ENCODE data around the gene NUDT4. TPM values are rescaled to one million over a fixed set of nuclear protein-coding genes. Genes with fewer than 3 reads are reported as not detected.
"Not testable (repeated sequence)": the region's sequence is repeated elsewhere in the genome, so short reads cannot be mapped to it uniquely, and the experiment has no call there.

Gene NUDT4
- total RNA-seq, 1 donor from 2014 or later = 77.5 TPM

DNA sequence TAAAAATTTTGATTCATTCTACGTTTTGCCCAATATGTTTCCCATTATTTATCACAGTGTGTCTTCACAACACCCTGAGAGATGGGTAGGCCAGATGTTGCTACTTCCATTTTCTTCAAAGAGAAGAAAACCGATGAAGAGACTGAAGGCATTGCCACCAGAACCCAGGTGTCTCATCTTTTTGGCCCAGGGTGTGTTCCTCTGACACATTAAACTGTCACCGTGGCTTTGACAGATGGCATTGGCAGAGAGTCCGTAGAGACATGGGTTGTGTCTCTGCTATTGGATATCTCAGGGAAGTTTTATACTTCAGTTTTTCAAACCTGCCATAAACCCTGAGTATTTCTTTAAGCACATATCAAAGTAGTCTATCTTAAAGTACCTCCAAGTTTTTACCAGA is 11.3 kb upstream of the NUDT4 start:
- no peak for DNase-seq (ENCODE audit: low read depth in 2 of 2)

DNA sequence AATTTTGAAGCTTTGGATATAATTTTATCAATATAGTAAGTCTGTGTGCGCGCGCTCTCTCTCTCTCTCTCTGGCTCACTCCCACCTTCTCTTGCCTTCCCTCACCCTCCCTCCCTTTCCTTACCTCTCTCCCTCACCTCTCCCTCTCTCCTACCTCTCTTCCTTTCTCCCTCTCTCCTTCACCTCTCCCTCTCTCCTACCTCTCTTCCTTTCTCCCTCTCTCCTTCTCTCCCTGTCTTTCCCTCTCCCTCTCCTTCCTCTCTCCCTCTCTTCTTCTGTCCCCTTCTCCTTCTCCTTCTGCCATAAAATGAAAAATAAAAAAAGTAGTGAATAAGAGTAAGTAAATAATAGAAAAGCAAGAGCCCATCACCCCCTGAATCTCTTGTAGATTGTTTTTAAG is 9.0 kb upstream of the NUDT4 start:
- DNase-seq (ENCODE audit: low read depth in 2 of 2) = no peak

DNA sequence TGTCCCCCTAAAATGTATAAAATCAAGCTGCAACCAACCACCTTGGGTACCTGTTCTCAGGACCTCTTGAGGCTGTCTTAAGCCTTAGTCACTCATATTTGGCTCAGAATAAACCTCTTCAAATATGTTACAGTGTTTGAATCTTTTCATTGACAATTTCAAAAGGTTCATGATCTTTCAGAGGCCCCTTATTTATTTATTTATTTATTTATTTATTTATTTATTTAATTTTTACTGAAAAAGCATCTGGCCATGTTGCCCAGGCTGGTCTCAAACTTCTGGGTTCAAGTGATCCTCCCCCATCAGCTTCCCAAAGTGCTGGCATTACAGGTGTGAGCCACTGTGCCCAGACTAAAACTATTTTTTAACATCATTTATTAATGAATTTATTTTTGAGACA is 8.2 kb upstream of the NUDT4 start:
- DNase-seq (ENCODE audit: low read depth in 2 of 2) = no peak

DNA sequence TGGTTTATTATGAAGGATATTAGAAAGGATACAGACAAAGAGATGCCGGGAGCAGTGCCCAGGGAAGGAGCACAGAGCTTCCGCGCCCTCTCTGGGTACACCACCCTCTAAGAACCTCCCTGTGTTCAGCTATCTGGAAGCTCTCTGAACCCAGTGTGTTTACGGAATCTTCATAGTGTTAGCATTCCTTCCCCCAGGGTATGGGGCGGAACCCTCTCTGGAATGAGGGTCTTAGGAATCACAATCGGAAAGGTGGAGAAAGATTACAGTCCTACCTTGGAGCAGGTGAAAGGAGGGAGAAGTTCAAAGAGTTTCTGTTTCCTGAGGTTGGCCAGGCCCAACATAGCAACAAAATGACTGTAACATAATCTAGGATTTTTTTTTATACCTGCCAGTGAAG is 6.8 kb upstream of the NUDT4 start:
- DNase-seq (ENCODE audit: low read depth in 2 of 2) = no peak

DNA sequence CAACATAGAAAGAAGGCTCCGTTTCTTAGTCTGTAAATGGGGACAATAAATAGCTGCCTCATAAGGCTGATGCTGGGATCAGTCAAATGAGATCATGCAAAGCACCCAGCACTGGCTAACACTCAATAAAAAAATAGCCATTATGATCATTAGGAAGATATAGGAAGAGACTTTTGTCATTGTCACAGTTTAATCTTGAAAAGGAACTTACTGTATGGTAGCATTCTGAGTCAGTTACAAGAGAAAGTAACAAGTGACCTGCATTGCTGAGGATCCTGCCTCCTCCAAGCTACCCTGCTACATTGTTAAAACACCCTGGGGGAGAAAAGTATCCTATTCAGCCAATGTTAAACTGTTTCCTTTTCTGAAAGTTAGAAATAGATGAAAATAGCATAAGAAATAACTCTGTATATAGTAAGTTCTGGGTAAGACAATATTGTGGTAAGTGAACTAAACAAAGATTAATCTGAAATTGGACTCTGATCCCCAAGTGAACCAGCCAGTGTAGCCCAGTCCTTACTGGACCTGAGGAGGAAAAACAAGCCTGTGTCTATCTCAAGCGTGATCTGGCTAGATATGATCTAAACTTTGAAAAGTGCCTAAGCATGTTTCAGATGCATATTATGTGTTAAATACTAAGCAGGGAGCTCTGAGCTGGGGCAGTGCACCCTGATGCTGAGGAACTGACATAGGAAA is 3.6 kb upstream of the NUDT4 start:
- DNase-seq (ENCODE audit: low read depth in 2 of 2) = no peak

DNA sequence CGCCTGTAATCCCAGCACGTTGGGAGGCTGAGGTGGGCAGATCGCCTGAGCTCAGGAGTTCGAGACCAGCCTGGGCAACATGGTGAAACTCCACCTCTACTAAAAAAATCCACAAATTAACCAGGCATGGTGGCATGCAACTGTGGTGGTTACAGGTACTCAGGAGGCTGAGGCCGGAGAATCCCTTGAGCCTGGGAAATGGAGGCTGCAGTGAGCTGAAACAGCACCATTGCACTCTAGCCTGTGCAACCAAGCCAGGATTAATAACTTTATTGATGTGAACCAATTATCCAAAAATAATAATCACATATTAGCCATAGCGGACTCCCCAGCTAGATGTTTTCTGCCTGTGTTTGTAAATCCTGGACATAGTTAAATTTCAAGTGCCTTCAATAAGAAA is 1.8 kb upstream of the NUDT4 start:
- DNase-seq (ENCODE audit: low read depth in 2 of 2) = no peak

DNA sequence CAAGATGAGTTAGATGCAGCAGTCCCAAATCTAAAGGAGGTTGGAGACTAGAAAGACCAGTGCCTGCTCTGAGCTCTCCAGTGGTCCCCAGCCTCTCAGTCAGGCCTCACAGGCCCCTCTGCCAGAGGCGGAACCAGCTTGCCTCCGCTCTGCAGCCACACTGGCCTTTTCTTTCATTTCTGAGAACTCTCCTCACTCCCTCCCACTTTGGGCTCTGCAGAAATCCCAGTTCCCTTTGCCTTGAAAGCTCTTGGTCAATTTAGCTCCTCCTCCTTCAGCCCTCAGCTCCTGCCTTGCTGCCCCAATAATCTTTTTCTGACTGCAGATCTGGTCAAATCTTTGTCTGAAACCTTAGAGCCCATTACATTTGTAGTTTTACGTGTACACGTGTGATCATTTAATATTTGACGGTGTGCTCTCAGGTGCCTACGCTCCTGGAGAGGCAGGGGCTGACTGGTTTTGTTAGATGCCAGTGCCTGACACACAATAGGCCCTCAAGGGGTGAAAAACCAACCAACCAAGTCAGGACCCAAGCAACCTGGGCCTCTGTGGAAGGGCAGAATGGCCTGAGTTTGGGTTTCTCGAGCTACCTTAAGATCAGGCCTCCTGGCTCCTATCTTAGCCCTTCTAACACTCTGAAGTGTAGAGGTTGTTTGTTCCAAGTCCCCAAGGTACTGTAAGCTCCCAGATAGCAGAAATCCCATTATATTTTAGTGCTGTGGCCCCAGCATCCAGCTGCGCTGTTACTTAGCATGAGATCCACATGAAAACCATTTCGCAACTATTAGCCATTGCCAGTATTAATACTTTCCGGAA is 1.1 kb upstream of the NUDT4 start:
- peak; percentile 33 to 50 for DNase-seq (ENCODE audit: low read depth in 2 of 2)

DNA sequence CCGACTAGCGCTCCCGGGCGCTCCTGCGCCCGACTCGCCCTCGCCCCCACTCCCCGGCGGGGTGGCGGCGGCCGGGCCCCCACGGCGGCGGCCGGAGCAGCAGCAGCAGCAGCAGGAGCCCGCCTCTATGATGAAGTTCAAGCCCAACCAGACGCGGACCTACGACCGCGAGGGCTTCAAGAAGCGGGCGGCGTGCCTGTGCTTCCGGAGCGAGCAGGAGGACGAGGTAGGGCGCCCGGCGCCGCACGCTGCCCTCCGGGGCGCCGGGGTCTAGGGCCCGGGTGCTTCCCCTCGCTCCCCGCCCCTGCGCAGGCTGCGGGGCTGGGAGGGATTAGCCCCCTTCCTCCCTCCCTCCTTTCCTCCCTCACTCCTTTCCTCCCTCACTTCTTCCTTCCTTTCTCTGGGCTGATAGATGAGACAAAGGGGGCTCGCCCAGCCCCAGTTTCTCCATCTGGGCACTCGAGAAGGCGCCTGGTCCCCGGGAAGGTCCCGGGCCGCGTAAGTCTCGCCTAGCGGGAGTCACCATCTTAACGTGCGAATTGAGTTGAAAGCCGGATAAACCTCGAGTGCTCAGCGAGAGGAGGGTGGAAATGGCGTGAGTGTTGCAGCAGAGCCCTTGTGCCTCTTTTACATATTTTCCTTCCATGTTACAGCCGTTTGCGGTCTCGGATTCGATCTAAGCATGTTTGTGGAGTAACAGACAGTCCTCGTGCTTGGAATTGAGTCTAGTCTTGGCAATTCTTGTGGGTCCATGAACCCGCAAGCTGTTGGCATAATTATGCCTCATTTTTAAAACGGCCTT is 672 bp downstream of the NUDT4 start:
- peak in 1 of 2 donors; percentile 46 for DNase-seq (ENCODE audit: low read depth in 2 of 2)

DNA sequence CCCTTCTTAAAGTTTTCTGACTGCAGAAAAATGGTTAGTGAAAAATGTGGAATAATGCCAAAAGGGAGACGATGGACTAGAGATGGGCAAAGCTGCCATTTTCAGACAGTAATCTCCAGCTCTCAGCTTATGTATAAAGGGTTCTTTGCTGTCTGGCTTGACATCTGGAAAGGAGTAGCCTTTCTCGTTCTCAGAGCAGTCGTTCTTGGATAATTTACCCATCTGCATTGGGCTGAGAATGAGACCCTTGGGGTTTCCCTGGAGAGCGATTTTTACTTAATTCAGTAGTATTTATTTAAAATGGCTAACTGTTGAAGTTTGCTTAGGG is 1.2 kb downstream of the NUDT4 start:
- no peak for DNase-seq (ENCODE audit: low read depth in 2 of 2)

DNA sequence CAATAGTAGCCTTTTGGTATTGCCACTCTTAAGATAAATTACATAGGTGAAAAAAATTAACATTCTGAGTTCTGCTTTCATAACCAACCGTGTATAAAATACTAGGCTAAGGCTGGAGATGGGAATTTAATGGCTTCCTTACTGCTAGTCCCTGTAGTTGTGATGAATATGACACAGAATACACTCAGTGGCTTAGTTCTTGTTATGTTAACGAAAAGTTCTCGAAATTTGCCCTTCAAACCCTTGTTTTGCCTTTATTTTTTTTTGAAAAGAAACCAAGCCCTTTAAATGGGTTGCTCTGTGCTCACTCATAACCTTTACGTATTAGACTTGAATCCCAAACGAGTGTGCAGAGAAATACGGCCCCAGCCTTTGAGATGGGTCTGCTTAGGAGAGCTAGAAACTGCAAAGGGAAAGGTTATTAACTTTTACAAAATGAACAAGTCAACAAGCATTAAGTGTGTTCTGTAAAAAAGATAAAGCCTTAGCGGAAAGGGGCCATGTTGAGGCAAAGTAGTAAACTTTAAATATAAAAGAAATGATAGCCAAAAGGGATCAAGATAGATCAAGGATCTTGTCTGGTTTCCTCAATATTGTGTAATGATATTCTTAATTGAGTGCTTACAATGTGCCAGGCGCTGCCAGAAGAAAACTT is 1.7 kb downstream of the NUDT4 start:
- DNase-seq (ENCODE audit: low read depth in 2 of 2) = no peak

DNA sequence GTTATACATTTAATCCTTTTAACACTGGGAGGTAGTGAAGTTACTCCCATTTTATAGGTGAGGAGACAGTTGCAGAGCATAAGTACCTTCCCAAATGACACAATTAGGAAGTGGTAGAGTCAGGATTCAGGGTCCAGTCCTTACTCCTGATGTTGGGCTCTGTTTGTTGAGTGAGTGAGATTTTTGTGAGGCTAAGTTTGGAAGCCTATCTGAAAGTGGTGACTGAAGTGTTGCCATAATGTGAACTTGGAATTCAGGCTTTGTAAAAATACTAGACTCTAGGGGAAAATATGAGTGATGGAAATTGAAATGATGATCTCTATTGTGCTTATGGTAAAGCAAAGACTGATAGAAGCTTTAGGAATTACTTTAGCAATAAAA is 2.2 kb downstream of the NUDT4 start:
- DNase-seq (ENCODE audit: low read depth in 2 of 2) = peak in 1 of 2 donors; percentile 35

DNA sequence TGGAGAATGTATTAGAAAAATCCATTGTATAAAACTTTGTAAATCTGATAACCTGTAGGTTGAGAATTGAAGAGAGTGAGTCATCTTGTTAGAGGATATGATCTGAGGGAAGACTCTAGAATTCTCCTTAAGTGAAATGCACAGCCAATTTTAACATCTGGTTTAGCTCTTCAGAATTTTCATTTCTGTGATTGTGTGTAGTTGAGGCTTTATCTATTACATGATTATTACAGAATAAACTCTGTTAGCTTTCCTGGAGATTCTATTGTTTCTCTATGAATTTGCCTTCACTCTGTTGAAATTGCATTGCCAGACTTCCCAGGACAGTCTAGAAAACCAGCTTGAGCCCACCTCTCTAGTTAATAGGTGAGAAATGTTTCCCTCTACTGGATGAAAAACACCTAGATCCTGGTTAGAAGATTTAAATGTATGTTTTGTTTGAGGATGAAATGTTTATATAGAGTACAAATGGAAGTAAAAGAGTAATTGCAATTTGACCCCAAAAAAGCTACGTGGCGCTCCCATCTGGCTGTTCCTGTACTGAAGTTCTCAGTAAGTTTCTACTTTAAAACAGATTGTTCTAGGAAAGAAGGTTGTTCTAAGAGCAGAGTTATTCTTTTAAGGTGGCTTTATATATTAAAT is 2.9 kb downstream of the NUDT4 start:
- peak in 1 of 2 donors; percentile 53 for DNase-seq (ENCODE audit: low read depth in 2 of 2)

DNA sequence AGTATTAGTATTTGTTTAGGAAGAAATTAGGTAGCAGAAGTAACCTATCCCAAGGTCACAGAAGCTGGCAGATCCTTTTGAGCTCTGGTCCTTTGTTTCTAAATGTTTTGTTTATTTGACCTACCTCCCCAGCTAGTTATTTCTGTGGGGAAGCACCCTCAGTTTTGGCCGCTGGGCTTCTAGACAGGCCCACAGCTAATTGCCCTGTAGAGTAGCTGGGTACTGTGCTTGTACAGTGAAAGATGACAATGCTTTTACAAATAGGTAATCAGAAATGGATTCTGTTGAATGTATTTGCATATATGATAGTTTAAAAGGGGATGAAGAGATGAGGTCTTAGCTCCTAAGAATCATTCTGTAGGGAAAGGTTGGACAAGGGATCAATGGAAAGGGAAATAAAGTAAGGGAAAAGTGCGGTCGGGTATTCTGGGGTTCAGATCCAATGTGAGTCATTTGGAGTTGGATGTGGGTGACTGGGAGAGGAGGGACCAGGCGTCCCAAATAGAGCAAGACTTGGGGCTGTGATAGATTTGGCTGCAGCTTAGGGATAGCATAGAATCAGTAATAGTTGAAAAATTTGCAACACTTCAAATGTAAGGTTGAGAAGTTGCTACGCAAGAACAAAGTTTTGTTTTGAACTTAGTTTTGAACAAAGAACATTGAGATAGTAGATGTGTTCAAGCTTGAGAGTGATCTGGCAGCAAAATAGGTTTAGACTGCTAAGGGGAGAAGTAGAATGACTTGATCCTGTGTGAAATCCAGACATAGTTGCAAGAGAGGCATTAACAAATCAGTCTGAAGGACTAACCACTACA is 3.6 kb downstream of the NUDT4 start:
- DNase-seq (ENCODE audit: low read depth in 2 of 2) = no peak

DNA sequence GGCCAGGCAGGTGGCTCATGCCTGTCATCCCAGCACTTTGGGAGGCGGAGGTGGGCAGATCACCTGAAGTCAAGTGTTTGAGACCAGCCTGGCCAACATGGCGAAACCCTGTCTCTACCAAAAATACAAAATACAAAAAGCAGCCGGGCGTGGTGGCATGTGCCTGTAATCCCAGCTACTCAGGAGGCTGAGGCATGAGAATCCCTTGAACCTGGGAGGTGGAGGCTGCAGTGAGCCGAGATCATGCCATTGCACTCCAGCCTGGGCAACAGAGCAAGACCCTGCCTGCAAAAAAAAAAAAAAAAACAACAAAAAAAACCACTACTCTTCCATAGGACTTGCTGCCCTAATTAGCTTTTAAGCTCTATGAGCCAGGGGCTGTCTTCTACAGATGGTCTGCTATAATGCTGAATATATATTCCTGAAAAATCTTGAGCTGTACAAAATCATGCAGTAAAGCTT is 4.3 kb downstream of the NUDT4 start:
- DNase-seq (ENCODE audit: low read depth in 2 of 2) = not testable (repeated sequence)

DNA sequence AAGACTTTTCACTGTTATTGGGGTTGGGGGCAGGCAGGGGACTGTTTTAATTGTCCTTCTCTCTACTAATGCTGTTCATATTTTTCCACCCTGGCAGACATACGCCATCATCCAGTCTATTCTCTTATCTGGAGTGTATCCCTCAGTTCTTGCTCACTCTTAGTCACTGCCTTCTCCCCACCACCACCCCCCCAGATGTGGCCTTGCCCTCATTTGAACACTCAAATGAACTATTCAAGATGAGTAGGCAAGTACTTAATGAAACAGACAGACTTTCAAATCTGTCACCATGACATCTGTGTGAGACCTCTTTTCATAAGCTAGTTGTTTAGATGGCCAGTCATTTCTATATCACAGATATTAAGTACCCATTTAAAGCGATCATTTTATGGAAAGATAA is 10.1 kb downstream of the NUDT4 start:
- DNase-seq (ENCODE audit: low read depth in 2 of 2) = no peak

DNA sequence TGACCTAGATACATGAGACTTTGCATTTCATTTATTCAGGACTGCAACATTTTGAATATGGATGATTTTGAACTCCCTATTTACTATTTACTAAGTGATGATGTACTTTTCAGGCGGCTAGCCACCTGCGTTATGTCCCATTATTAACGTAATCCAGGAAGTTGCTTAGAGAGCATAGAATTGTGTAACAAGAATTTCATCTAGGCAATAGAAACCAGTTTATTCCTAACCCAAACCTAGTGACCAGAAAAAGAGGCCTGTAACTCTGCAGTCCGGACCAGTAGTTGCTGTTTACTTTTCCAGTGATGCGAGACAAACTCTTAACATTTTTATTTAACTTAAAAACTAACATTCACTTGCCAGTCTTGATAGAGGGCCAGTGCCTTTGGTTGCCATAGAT is 12.3 kb downstream of the NUDT4 start:
- no peak for DNase-seq (ENCODE audit: low read depth in 2 of 2)

DNA sequence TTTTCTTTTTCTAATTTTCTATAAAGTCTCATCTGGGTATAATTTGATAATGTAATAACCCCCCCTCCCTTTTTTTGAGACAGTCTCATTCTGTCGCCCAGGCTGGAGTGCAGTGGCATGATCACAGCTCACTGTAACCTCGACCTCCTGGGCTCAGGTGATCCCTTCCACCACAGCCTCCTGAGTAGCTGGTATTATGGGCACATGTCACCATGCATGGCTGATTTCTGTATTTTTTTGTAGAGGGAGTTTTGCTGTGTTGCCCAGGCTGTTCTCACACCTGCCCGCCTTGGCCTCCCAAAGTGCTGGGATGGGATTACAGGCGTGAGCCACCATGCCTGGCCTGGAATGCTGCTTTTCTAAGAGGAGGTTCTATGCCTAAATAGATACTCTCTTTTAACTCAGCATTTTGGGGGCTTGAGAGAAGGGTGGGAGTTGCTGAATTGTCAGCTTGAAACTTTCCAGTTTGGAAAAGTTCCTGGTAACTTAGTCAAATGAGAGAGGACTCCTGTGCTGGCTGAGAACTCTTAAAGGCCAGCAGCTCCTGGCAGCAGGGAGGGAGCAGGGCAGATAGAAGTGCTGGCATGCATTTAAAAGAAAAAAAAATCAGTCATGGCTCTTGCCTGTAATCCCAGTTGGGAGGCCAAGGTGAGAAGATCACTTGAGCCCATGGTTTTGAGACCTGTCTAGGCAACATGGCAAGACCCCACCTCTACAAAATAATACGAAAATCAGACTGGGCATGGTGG is 13.0 kb downstream of the NUDT4 start:
- no peak for DNase-seq (ENCODE audit: low read depth in 2 of 2)

DNA sequence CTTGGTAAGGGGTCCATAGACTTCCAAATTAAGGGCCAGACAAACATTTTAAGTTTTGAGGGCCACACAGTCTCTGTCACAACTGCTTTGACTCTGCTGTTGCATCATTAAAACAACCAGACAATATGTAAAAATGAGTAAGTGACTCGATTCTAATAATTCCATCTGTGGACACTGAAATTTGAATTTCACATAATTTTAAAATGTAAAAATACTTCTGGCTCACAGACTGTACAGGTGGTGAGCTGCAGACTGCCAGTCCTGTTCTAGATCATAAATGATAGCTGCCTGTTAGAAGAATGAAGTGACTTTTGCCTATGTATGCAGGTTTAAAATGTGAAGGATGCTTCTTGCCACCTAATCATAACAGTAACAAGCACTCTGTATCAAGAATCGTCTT is 15.7 kb downstream of the NUDT4 start:
- no peak for DNase-seq (ENCODE audit: low read depth in 2 of 2)

DNA sequence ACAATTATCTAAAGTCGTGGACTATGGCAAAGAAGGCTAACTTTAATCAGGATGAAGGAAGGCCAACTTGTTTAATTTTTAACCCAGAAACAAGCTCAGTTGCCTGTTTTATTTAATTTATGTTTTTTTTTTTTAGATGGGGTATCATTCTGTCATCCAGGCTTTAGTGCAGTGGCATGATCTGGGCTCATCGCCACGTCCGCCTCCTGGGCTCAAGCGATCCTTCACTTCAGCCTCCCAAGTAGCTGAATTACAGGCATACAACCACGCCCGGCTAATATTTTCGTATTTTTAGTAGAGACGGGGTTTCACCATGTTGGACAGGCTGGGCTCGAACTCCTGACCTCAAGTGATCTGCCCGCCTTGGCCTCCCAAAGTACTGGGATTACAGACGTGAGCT is 19.7 kb downstream of the NUDT4 start:
- no peak for DNase-seq (ENCODE audit: low read depth in 2 of 2)

Measured in dermis microvascular lymphatic vessel endothelial cell (primary cell).